GM19328 (cell line): ENCODE measurements around the gene GPR150.

ENCODE experiments used
- ATAC-seq: cut with Tn5 transposase; IDR thresholded peaks from one replicate; pipeline ENCODE4 v1.9.1; 2021; ENCODE audit warnings: mild to moderate bottlenecking, moderate library complexity; ENCODE audit not compliant: unreplicated experiment

Gene GPR150

GRCh38 chr5:95647886-95648860 is 28.3 kb downstream of the GPR150 start:
- no peak for ATAC-seq

- no peak for ATAC-seq
Observed at GRCh38 chr5:95649274-95649673, 29.4 kb downstream of the GPR150 start.

DNA sequence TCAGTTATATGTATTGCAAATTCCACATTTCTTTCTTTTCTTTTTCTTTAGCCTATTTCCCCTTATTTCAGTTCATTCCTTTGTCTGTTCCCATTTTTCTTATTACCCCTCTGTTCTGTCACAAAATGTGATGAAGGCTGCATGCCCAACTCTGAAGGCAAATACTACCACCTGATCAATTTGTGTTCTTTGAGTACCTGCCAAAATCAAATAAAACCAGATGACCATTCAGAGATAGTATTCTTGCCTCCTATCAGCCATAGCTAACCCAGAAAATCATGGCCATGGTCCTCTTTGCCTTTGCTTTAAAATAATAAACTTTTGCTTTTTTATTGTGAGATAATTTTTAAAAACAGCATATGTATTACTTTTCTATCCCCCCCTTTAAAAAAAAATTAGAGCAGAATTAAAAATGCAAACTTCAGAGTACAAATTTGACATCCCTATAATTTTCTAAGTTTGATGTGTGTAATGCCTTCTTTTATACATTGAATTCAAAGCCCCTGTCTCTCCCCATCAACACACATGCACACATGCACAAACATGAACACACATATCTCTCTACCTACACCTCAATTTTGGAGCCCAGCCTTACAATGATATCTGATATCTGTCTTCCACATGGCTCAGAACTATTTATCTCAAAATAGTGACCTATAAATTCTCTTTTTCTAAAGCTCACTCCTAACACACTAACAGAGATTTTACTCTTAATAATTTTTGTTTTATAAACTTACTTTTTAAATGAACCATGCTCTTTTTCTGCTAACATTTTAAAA is 30.1 kb downstream of the GPR150 start:
- ATAC-seq = no peak

DNA sequence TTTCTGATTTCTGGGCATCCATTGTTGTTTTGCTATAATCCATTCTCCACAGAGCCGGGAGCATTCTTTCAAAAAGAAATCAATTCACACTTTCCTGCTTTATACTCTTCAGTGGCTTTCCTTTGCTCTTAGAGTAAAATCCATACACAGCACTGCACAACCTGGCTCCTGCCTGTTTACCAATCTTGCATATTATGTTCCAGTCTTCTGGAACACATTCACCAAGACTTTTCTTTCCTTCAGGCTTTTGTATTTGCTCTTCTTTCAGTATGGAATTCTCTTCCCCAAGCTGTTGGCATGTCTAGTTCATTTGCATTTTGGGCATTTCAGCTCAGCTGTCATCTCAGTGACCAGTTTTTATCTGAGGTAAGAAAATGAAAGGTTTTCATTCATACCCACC is 33.0 kb downstream of the GPR150 start:
- no peak for ATAC-seq

DNA sequence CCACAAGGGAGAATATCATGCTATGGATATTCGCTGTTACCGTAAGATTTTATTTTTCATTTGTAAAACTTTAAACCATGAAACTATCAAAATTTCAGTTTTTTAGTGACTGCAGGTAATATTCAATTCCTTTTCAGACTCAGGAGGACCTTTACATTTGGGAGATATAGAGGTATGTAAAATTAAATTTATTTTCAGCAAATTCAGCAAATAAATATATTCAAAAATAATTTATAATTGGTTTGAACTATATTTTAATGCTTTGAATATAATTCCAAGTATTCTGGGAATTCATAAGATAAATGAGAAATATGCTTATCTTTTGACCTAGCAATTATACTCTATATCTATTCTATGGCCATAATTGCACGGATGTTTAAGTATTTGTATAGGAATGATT is 34.3 kb downstream of the GPR150 start:
- ATAC-seq = no peak

DNA sequence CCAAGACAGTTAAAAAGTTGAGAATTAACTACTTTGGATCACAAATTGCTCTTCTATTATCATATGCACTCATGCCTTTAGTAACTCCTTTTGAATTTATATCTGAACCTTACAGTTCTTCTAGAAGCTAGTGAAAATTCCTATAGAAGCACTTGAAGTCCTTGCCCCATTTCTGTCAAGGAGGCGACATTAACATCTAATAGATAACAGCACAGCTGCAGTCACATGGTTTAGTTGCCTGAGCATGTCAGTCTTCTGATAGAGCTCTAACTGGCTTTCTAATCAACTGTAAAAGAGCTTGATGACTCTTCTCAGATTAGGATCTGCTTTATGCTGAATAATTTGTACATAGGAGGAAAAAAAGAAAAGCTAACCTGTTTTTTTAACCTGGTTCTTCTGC is 35.7 kb downstream of the GPR150 start:
- ATAC-seq = no peak

GRCh38 chr5:95660060-95660459 is 40.2 kb downstream of the GPR150 start:
- no peak for ATAC-seq

- no peak for ATAC-seq
Observed at GRCh38 chr5:95662946-95663345, 43.1 kb downstream of the GPR150 start.

GRCh38 chr5:95664204-95664786 is 44.4 kb downstream of the GPR150 start:
- no peak for ATAC-seq

DNA sequence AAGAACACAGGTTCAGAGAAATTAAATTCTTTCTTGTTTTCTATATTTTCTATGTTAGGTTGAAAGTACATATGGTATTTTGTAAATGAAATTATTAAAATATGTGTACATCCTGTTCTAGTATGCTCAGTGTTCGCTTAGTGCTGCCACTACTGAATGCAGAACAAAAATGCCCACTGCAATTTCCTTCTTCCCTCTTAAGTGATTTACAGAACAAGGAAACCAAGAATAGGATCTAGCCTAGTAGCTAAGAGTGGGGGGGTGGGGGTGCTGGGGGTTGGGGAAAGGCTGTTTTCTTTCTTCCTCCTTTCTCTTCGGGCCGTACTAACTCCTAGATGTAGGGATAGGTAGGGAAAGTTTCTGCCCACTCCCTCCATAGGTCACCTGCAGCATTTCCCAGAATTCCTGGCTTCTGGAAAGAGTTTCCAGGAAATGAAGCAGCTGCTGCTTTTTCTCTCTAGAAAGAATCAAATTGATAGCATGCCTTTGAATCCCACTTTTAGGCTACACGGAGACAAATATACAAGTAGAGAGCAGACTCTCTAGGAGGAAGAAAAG is 47.3 kb downstream of the GPR150 start:
- ATAC-seq = no peak

- no peak for ATAC-seq
Observed at GRCh38 chr5:95667678-95668077, 47.8 kb downstream of the GPR150 start.

- no peak for ATAC-seq
Observed at GRCh38 chr5:95668216-95668615, 48.3 kb downstream of the GPR150 start.

DNA sequence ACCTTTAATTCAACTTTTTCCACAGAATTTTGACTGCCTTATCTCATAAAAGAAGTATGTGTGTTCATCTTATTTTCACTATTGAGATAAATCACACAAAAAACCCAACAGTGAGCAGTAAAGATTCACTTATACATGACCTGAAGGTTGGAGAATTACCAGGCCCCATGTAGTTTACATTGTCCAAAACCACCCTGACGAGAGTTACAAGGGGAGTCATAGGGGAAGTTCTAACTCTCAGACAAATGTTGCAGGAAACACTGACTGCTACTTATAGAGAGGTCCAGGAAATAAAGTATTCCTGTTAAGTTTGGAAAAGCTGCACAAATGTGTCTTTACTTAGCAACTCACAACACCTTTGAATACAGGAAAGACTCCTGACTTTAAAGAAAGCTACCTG is 48.8 kb downstream of the GPR150 start:
- ATAC-seq = no peak

GRCh38 chr5:95669540-95669939 is 49.7 kb downstream of the GPR150 start:
- no peak for ATAC-seq

- no peak for ATAC-seq
Observed at GRCh38 chr5:95669985-95670384, 50.1 kb downstream of the GPR150 start.

- ATAC-seq = no peak
Observed at GRCh38 chr5:95670568-95670967, 50.7 kb downstream of the GPR150 start.
